ENCODE results near the gene OSBPL10. TPM values are rescaled to one million over a fixed set of nuclear protein-coding genes. Genes with fewer than 3 reads are reported as not detected.

OSBPL10 gene
- total and polyA plus RNA-seq, 2 of the 8 experiments (the other 6 are each of a cell fraction or from before 2014, with no cell fraction given), result 26.2 to 86.7 TPM

GRCh38 chr3:32022947-32023346 is 41.9 kb upstream of the OSBPL10 start:
- CTCF ChIA-PET (ENCODE audit: partially characterized antibody), result interaction anchor here (0.9 to 2.3 kb wide), 6 partner anchors 10 to 131 kb away, joined by 3 to 8 read pairs (median 4); no protein-coding TSS in a partner anchor
- 84% methylated on average over 2 of the region's 2 CpGs; no CpG with 5 or more reads in 1 of the 2 experiments for WGBS, 2 experiments (ENCODE audit: extremely low coverage in 1 of 2, insufficient coverage in 1 of 2, insufficient read length in 1 of 2, insufficient replicate concordance in 2 of 2, low coverage in 1 of 2, low lambda C conversion rate in 2 of 2, missing lambda C conversion rate in 1 of 2)

More at GRCh38 chr3:32022947-32023346, 41.9 kb upstream of the OSBPL10 start:
- DNase-seq (ENCODE audit: low read depth in 1 of 2, low spot score in 2 of 2), result no peak
- Histone ChIP-seq H3K79me1 (ENCODE audit: low read depth, low read length) (no peaks in the 10 kb centered on the region), H3K27me3 (replicated peaks in 1 of 4; ENCODE audit: control insufficient read depth in 3 of 4, extremely low read depth in 1 of 4, insufficient read depth in 3 of 4, low read length in 3 of 4) (no peaks in the 10 kb centered on the region), H3K27ac (ENCODE audit: low read depth, low read length) (no peak overlapping the region), H2AFZ (ENCODE audit: low read length) (no peak overlapping the region), H3K14ac (ENCODE audit: insufficient read length) (no peak overlapping the region), H2BK12ac (ENCODE audit: low read depth, low read length) (no peak overlapping the region), H3K23me2 (ENCODE audit: low read depth, low read length) (no peaks in the 10 kb centered on the region), H3K4me2 (ENCODE audit: insufficient read depth in 1 of 2, low read depth in 2 of 2, low read length in 2 of 2) (no peak overlapping the region), H4K20me1 (replicated peaks in 1 of 2; ENCODE audit: control insufficient read depth in 1 of 2, insufficient read depth in 2 of 2, low read length in 2 of 2) (no peaks in the 10 kb centered on the region), H2BK120ac (replicated peaks; ENCODE audit: low read depth, low read length) (no peak overlapping the region), H2AK5ac (ENCODE audit: low read depth, low read length) (no peak overlapping the region), H3K79me2 (ENCODE audit: control insufficient read depth in 1 of 2, insufficient read depth in 2 of 2, low read length in 2 of 2) (no peaks in the 10 kb centered on the region), H3K23ac (ENCODE audit: insufficient read length) (no peak overlapping the region), H3K4ac (replicated peaks; ENCODE audit: insufficient read length, low read depth, low read length) (no peak overlapping the region), H4K91ac (replicated peaks; ENCODE audit: insufficient read length, low read length) (no peak overlapping the region), H3K56ac (replicated peaks; ENCODE audit: insufficient read length, low read depth, low read length) (no peak overlapping the region), H3K9ac (replicated peaks in 1 of 4; ENCODE audit: extremely low read depth in 1 of 4, low read depth in 3 of 4, low read length in 3 of 4) (no peak overlapping the region), H2BK15ac (ENCODE audit: low read length) (no peak overlapping the region), H4K8ac (ENCODE audit: extremely low read depth, insufficient read depth, low read length) (no peak overlapping the region), H3K4me1 (replicated peaks in 1 of 4; ENCODE audit: control insufficient read depth in 3 of 4, insufficient read depth in 4 of 4, low read length in 3 of 4) (no peaks in the 10 kb centered on the region), H3K36me3 (ENCODE audit: control insufficient read depth in 2 of 4, insufficient read depth in 4 of 4, low read length in 3 of 4) (no peaks in the 10 kb centered on the region), H2BK20ac (ENCODE audit: low read length) (no peak overlapping the region), H3K18ac (ENCODE audit: extremely low read depth, low read length) (no peak overlapping the region), H4K5ac (ENCODE audit: insufficient read length, low read depth, low read length) (no peak overlapping the region), H2BK5ac (ENCODE audit: low read depth, low read length) (no peak overlapping the region), H3K4me3 (ENCODE audit: extremely low read depth in 1 of 4, insufficient read depth in 2 of 4, low read depth in 3 of 4, low read length in 4 of 4) (no peak overlapping the region), H3K9me3 (ENCODE audit: insufficient read depth in 2 of 2, low read depth in 1 of 2, low read length in 1 of 2) (no peaks in the 10 kb centered on the region)
- no peak for FAIRE-seq
- TF ChIP-seq RAD21 (IDR thresholded peaks at IDR 0.05 in 1 of 2, conservative IDR thresholded peaks at IDR 0.05 in 1 of 2; ENCODE audit: low read depth in 2 of 2, low read length in 2 of 2) (no peak), POLR2AphosphoS5 (IDR thresholded peaks at IDR 0.05; ENCODE audit: low read depth, low read length) (no peak), TCF12 (IDR thresholded peaks at IDR 0.05; ENCODE audit: low read depth, low read length) (no peak), BRCA1 (IDR thresholded peaks at IDR 0.05; ENCODE audit: low read depth, low read length) (no peak), ASH2L (IDR thresholded peaks at IDR 0.05; ENCODE audit: low read length) (no peak), POU5F1 (IDR thresholded peaks at IDR 0.05; ENCODE audit: low read depth, low read length) (no peak), CBX5 (IDR thresholded peaks at IDR 0.05; ENCODE audit: low read depth, low read length) (no peak), ZNF274 (IDR thresholded peaks at IDR 0.05; ENCODE audit: borderline replicate concordance, extremely low read depth, low read length) (no peak), CEBPB (IDR thresholded peaks at IDR 0.05; ENCODE audit: low read depth, low read length) (no peak), RXRA (IDR thresholded peaks at IDR 0.05; ENCODE audit: insufficient read depth, low read depth, low read length) (no peak), USF2 (IDR thresholded peaks at IDR 0.05; ENCODE audit: low read length) (no peak), SUZ12 (IDR thresholded peaks at IDR 0.05; ENCODE audit: low read length) (no peak), TAF7 (optimal IDR thresholded peaks at IDR 0.05; ENCODE audit: borderline replicate concordance, low read depth, low read length) (no peak), CTBP2 (IDR thresholded peaks at IDR 0.05; ENCODE audit: borderline replicate concordance, insufficient read depth, insufficient read length, low read length) (no peak)
- POLR2A ChIA-PET (ENCODE audit: partially characterized antibody), result no interaction called here
